ENCODE measurements around the gene TNFSF12.
A peak's percentile ranks its signal among the peaks of the same experiment; 100 is the strongest.

Gene TNFSF12

GRCh38 chr17:7577327-7578199 is 28.7 kb downstream of the TNFSF12 start:
- no peak for TF ChIP-seq CTCF (IDR thresholded peaks at IDR 0.05; ENCODE audit: unreplicated experiment in 3 of 3)
- H3K27me3 Mint-ChIP-seq (ENCODE audit: low read depth) = peaks cover 4% of the 10 kb centered on the region
- peaks cover 67% of the 10 kb centered on the region for H3K4me1 Mint-ChIP-seq
- H3K4me3 Mint-ChIP-seq = peak overlapping the region; percentile 34 to 75 (median 74)
- H3K27ac Mint-ChIP-seq = peak overlapping the region; percentile 51 to 80 (median 52)
- H3K9me3 Mint-ChIP-seq = peaks cover 2% of the 10 kb centered on the region
- H3K36me3 Mint-ChIP-seq (ENCODE audit: low read depth) = peaks cover 75% of the 10 kb centered on the region

- H3K27me3 Mint-ChIP-seq (ENCODE audit: low read depth) = peaks cover 4% of the 10 kb centered on the region
- H3K27ac Mint-ChIP-seq = peak within 1 kb of the TSS; percentile 95 to 98 (median 97)
- no peak for TF ChIP-seq CTCF (IDR thresholded peaks at IDR 0.05; ENCODE audit: unreplicated experiment in 3 of 3)
- peaks cover 65% of the 10 kb centered on the region for H3K36me3 Mint-ChIP-seq (ENCODE audit: low read depth)
- no peaks in the 10 kb centered on the region for H3K9me3 Mint-ChIP-seq
- H3K4me3 Mint-ChIP-seq = peak within 1 kb of the TSS; percentile 47 to 79 (median 69)
- H3K4me1 Mint-ChIP-seq = peaks cover 70% of the 10 kb centered on the region
Observed at GRCh38 chr17:7579001-7579833, 30.4 kb downstream of the TNFSF12 start, which contains the start of gene CD68. CD68 (plus strand) TSS chr17:7579638; CDS start chr17:7579678, 40 bp downstream.

GRCh38 chr17:7579834-7580603 is 31.2 kb downstream of the TNFSF12 start:
- Mint-ChIP-seq H3K9me3 (no peaks in the 10 kb centered on the region), H3K4me3 (peak overlapping the region; percentile 8 to 47 (median 37))

GRCh38 chr17:7580604-7581575 is 32.0 kb downstream of the TNFSF12 start:
- peaks cover 63% of the 10 kb centered on the region for H3K4me1 Mint-ChIP-seq
- peak overlapping the region; percentile 48 to 49 (median 48) for H3K4me3 Mint-ChIP-seq
- H3K27ac Mint-ChIP-seq = peak overlapping the region; percentile 95 to 98 (median 97)
- peaks cover 4% of the 10 kb centered on the region for H3K27me3 Mint-ChIP-seq (ENCODE audit: low read depth)
- TF ChIP-seq CTCF (IDR thresholded peaks at IDR 0.05; ENCODE audit: unreplicated experiment in 3 of 3) = no peak
- no peaks in the 10 kb centered on the region for H3K9me3 Mint-ChIP-seq
- peaks cover 55% of the 10 kb centered on the region for H3K36me3 Mint-ChIP-seq (ENCODE audit: low read depth)

More at GRCh38 chr17:7579834-7580603, 31.2 kb downstream of the TNFSF12 start:
- peaks cover 4% of the 10 kb centered on the region for H3K27me3 Mint-ChIP-seq (ENCODE audit: low read depth)
- peak overlapping the region; percentile 93 to 97 (median 95) for H3K27ac Mint-ChIP-seq
- H3K36me3 Mint-ChIP-seq (ENCODE audit: low read depth) = peaks cover 60% of the 10 kb centered on the region
- H3K4me1 Mint-ChIP-seq = peaks cover 70% of the 10 kb centered on the region
- TF ChIP-seq CTCF (IDR thresholded peaks at IDR 0.05; ENCODE audit: unreplicated experiment in 3 of 3) = no peak
